Stromal cell of bone marrow (primary cell): ENCODE measurements around the gene FBLIM1.

Source experiments
- DNase-seq: peaks from one replicate; pipeline ENCODE4 v3.0.0-alpha.2; 2012; ENCODE audit warnings: low read depth

FBLIM1 gene

GRCh38 chr1:15758343-15758931 is at the start of gene FBLIM1:
Gene FBLIM1 (plus strand): TSS chr1:15758795. CDS start chr1:15764984, 6,189 bp downstream.
- DNase-seq: no peak

- DNase-seq: no peak
Measured at GRCh38 chr1:15709226-15709625, 49.4 kb upstream of the FBLIM1 start.

- DNase-seq: no peak
Measured at GRCh38 chr1:15712168-15712567, 46.4 kb upstream of the FBLIM1 start.

GRCh38 chr1:15714406-15715136 is 44.0 kb upstream of the FBLIM1 start:
- peak; percentile 48 for DNase-seq

- DNase-seq: no peak
Measured at GRCh38 chr1:15717418-15718125, 41.0 kb upstream of the FBLIM1 start.

GRCh38 chr1:15718199-15718601 is 40.4 kb upstream of the FBLIM1 start:
- no peak for DNase-seq

- no peak for DNase-seq
Measured at GRCh38 chr1:15719381-15720120, 39.0 kb upstream of the FBLIM1 start.

- DNase-seq: no peak
Measured at GRCh38 chr1:15720861-15721260, 37.7 kb upstream of the FBLIM1 start.

GRCh38 chr1:15722411-15722810 is 36.2 kb upstream of the FBLIM1 start:
- no peak for DNase-seq

- no peak for DNase-seq
Measured at GRCh38 chr1:15722836-15723532, 35.6 kb upstream of the FBLIM1 start.

- no peak for DNase-seq
Measured at GRCh38 chr1:15723631-15724246, 34.9 kb upstream of the FBLIM1 start.

- no peak for DNase-seq
Measured at GRCh38 chr1:15724949-15725880, 33.4 kb upstream of the FBLIM1 start.

- no peak for DNase-seq
Measured at GRCh38 chr1:15726508-15726907, 32.1 kb upstream of the FBLIM1 start.

- no peak for DNase-seq
Measured at GRCh38 chr1:15727021-15727420, 31.6 kb upstream of the FBLIM1 start.

- no peak for DNase-seq
Measured at GRCh38 chr1:15727424-15727823, 31.2 kb upstream of the FBLIM1 start.

GRCh38 chr1:15727866-15728534 is 30.6 kb upstream of the FBLIM1 start:
- DNase-seq: no peak

- no peak for DNase-seq
Measured at GRCh38 chr1:15728937-15729657, 29.5 kb upstream of the FBLIM1 start.

- no peak for DNase-seq
Measured at GRCh38 chr1:15730423-15730822, 28.2 kb upstream of the FBLIM1 start.

- DNase-seq: no peak
Measured at GRCh38 chr1:15730936-15731335, 27.7 kb upstream of the FBLIM1 start.
